GM23248 (cell line): ENCODE results near the gene PHIP. TPM values are rescaled to one million over a fixed set of nuclear protein-coding genes. Genes with fewer than 3 reads are reported as not detected.

ENCODE experiments used
- DNase-seq: peaks from one replicate; pipeline ENCODE4 v3.0.0-alpha.2; 2015
- H2AFZ ChIP-seq: fragments of 200-600 bp; sonication (generic); 2 replicates; pipeline ENCODE4 v1.6.1; 2016; ENCODE audit warnings: antibody characterized with exemption
- H3F3A ChIP-seq: fragments of 200-600 bp; sonication (generic); 2 replicates; pipeline ENCODE4 v1.6.1; 2016; ENCODE audit warnings: mild to moderate bottlenecking, antibody characterized with exemption, mixed run types; ENCODE audit not compliant: insufficient read depth
- H3K27ac ChIP-seq: fragments of 200-600 bp; sonication (generic); 2 replicates; pipeline ENCODE4 v1.5.1; 2016; ENCODE audit warnings: mild to moderate bottlenecking
- H3K27me3 ChIP-seq: fragments of 200-600 bp; sonication (generic); replicated peaks from 2 replicates; pipeline ENCODE4 v1.6.1; 2016; ENCODE audit warnings: mild to moderate bottlenecking; ENCODE audit not compliant: insufficient read depth
- H3K36me3 ChIP-seq: fragments of 200-600 bp; sonication (generic); 2 replicates; pipeline ENCODE4 v1.6.1; 2016; ENCODE audit warnings: low read depth, mild to moderate bottlenecking
- H3K4me1 ChIP-seq: fragments of 200-600 bp; sonication (generic); 2 replicates; pipeline ENCODE4 v1.6.1; 2016; ENCODE audit warnings: mild to moderate bottlenecking; ENCODE audit not compliant: insufficient read depth
- H3K4me2 ChIP-seq: fragments of 200-600 bp; sonication (generic); one replicate; pipeline ENCODE4 v1.6.1; 2016; ENCODE audit warnings: mild to moderate bottlenecking; ENCODE audit not compliant: unreplicated experiment
- H3K4me3 ChIP-seq: fragments of 200-600 bp; sonication (generic); 2 replicates; pipeline ENCODE4 v1.5.1; 2016; ENCODE audit warnings: mild to moderate bottlenecking
- H3K79me2 ChIP-seq: fragments of 200-600 bp; sonication (generic); 2 replicates; pipeline ENCODE4 v1.6.1; 2016; ENCODE audit warnings: mild to moderate bottlenecking; ENCODE audit not compliant: insufficient read depth
- H3K9ac ChIP-seq: fragments of 200-600 bp; sonication (generic); 2 replicates; pipeline ENCODE4 v1.6.1; 2016; ENCODE audit warnings: mild to moderate bottlenecking
- H3K9me2 ChIP-seq: fragments of 200-600 bp; sonication (generic); 2 replicates; pipeline ENCODE4 v1.6.1; 2016; ENCODE audit warnings: mixed run types, mild to moderate bottlenecking, moderate library complexity; ENCODE audit not compliant: insufficient read depth
- H3K9me3 ChIP-seq: fragments of 200-600 bp; sonication (generic); one replicate; pipeline ENCODE4 v1.6.1; 2017; ENCODE audit warnings: low read depth
- H4K20me1 ChIP-seq: fragments of 200-600 bp; sonication (generic); 2 replicates; pipeline ENCODE4 v1.6.0; 2016; ENCODE audit not compliant: insufficient read depth
- EZH2 ChIP-seq: fragments of 200-600 bp; sonication (generic); IDR thresholded peaks from 2 replicates; pipeline ENCODE4 v1.6.1; 2018; ENCODE audit warnings: antibody characterized with exemption, mild to moderate bottlenecking; ENCODE audit not compliant: insufficient read depth, poor library complexity, severe bottlenecking
- EZH2phosphoT487 ChIP-seq: fragments of 200-600 bp; sonication (generic); IDR thresholded peaks from 2 replicates; pipeline ENCODE4 v1.6.1; 2018; ENCODE audit warnings: antibody characterized with exemption, moderate library complexity, mild to moderate bottlenecking, low read depth; ENCODE audit not compliant: insufficient read depth
- WGBS, 2 experiments: methylation state at CpG; one replicate each; pipeline ENCODE4 v1.1.6; 2015 to 2017; ENCODE audit warnings: low lambda C conversion rate in 2 of 2, low coverage in 1 of 2; ENCODE audit errors: missing lambda C conversion rate in 2 of 2; 5-methylcytosine and 5-hydroxymethylcytosine counted together
- in situ Hi-C: fragments of 300-500 bp; cut with MboI; formaldehyde crosslinking; loops from 2 replicates; pipeline ENCODE4 v1.15.0; 2020
- polyA plus RNA-seq: library from polyadenylated mRNA; unstranded; fragments of >200 nt; fragmentation: Nextera tagmentation; extraction: Ambion mirVana; gene quantifications from 2 replicates; pipeline ENCODE4 v1.2.1, GENCODE V29; 2016
- total RNA-seq: library from RNA; depleted of rRNA; stranded (reverse); fragments of >200 nt; shearing (Covaris generic); gene quantifications from 2 replicates; pipeline ENCODE4 v1.2.3, GENCODE V29; 2014

Gene PHIP
- total and polyA plus RNA-seq, 2 experiments from 2014 or later, result 9.0 to 14.5 TPM

DNA sequence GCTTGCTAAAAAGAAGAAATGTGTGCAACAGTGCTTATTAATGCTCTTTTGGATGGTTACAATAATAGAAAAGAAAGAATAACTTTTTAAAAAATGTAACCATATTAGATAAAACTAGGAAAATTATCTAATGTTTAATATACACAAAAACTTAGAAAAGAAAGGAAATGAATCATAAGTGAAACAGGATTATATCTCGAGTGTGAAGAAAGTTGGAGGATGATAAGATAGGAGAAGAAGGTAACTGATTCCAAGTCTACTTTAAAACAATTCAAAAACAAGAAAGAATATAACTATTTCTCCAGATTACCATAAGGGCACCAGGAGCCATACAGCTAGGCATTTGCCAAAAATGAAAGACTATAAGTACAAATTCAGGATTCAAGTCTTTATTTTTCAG lies 73.0 kb downstream of the PHIP start:
- 35 to 41% methylated on average over 1 of the region's 1 CpG for WGBS, 2 experiments
- peak overlapping the region; percentile 42 for H3K4me2 ChIP-seq
- no peak for TF ChIP-seq EZH2phosphoT487
- no peak for TF ChIP-seq EZH2
- no peak overlapping the region for H3K4me3 ChIP-seq
- no peak overlapping the region for H3K9ac ChIP-seq
- H3K36me3 ChIP-seq, result peaks cover 23% of the 10 kb centered on the region
- peaks cover 19% of the 10 kb centered on the region for H3K4me1 ChIP-seq
- H3K27me3 ChIP-seq, result no peaks in the 10 kb centered on the region
- DNase-seq, result peak; percentile 1
- H3K9me3 ChIP-seq, result no peaks in the 10 kb centered on the region
- in situ Hi-C loops, result no loop called here
- no peaks in the 10 kb centered on the region for H3F3A ChIP-seq
- peaks cover 4% of the 10 kb centered on the region; the same call in 1 of the 2 replicates for H3K79me2 ChIP-seq
- H4K20me1 ChIP-seq, result no peaks in the 10 kb centered on the region
- no peaks in the 10 kb centered on the region for H3K9me2 ChIP-seq
- H2AFZ ChIP-seq, result 0 out of 2 replicates have a peak overlapping the region, but pooled peaks have one; percentile 12
- H3K27ac ChIP-seq, result no peak overlapping the region

DNA sequence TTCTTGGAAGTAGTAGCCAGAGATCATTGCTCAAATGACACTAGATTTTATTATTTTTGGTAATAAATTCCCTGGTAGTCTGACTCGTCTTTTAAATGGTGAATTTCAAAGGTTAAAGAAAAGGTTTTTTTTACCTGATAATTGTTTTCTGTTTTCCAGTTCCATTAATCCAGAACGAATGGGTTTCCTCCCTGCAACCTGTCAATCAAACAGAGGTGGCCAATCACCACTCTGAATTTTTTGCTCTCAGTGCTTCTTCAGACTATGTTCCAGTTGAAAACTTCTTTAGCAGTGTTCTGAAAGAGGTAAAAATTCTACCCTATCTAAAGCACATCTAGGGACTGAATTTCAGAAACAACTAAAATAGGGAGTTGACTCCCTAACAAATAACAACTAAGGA lies 73.8 kb downstream of the PHIP start:
- H3K27ac ChIP-seq, result no peak overlapping the region
- no peak for DNase-seq

DNA sequence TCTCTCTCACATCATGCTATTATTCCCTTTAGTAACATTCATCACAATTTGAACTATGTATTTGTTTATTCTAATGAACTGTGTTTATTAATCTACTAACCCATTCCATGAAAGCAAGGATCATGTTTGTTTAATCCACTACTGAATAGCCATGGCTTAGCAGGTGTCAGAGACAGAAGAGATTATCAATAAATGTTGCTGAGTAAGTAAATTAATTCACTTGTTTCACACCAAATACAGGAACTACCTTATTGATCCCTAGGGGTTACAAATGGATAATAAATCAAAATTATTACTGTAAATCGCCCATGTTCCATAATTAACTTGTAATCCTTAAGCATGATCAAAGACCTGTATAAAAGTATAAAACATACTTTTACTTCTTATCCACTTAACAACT lies 76.6 kb downstream of the PHIP start:
- peaks cover 24% of the 10 kb centered on the region for H3K4me1 ChIP-seq
- TF ChIP-seq EZH2 (no peak), EZH2phosphoT487 (no peak)
- H3K36me3 ChIP-seq, result peaks cover 38% of the 10 kb centered on the region
- no peaks in the 10 kb centered on the region for H3K9me3 ChIP-seq
- no peak overlapping the region for H3K4me2 ChIP-seq
- H2AFZ ChIP-seq, result no peak overlapping the region
- no peak overlapping the region for H3K4me3 ChIP-seq
- 95% methylated on average over 1 of the region's 1 CpG for WGBS, 2 experiments
- H3K27me3 ChIP-seq, result no peaks in the 10 kb centered on the region
- H3K9me2 ChIP-seq, result no peaks in the 10 kb centered on the region
- in situ Hi-C loops, result no loop called here
- no peak overlapping the region for H3K9ac ChIP-seq
- H4K20me1 ChIP-seq, result no peaks in the 10 kb centered on the region
- H3K27ac ChIP-seq, result no peak overlapping the region
- DNase-seq, result no peak
- H3F3A ChIP-seq, result no peaks in the 10 kb centered on the region
- no peaks in the 10 kb centered on the region for H3K79me2 ChIP-seq

More for the DNA sequence above, 73.8 kb downstream of the PHIP start:
- H3K4me1 ChIP-seq, result peaks cover 24% of the 10 kb centered on the region
- no peaks in the 10 kb centered on the region for H3F3A ChIP-seq
- in situ Hi-C loops, result no loop called here
- no peak overlapping the region for H2AFZ ChIP-seq
- H3K4me3 ChIP-seq, result no peak overlapping the region
- no peaks in the 10 kb centered on the region for H3K27me3 ChIP-seq
- no peaks in the 10 kb centered on the region for H3K9me2 ChIP-seq
- 94 to 99% methylated on average over 2 of the region's 2 CpGs for WGBS, 2 experiments
- no peaks in the 10 kb centered on the region for H3K9me3 ChIP-seq
- TF ChIP-seq EZH2phosphoT487 (no peak), EZH2 (no peak)
- peaks cover 4% of the 10 kb centered on the region; the same call in 1 of the 2 replicates for H3K79me2 ChIP-seq
- H4K20me1 ChIP-seq, result no peaks in the 10 kb centered on the region
- H3K4me2 ChIP-seq, result no peak overlapping the region
- H3K36me3 ChIP-seq, result peaks cover 23% of the 10 kb centered on the region
- no peak overlapping the region for H3K9ac ChIP-seq

DNA sequence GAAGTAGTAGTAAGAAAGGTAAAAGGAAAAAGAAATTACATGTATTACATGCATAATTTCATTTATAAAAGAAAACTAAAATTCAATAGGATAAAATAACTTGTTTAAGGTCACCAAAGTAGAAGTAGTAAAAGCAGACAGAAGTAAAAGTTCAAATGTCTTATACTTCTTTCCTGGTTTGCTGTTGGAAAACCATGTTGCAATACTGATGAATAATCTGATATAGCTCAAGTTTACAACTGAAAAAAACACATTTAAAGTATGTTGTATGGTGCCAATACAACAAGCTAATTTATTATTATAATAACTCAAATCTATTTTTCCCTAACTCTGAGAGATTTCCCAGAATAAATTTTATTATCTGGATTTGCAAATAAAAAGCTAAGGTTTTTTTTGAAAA lies 78.3 kb downstream of the PHIP start:
- Histone ChIP-seq H3K9me2 (no peaks in the 10 kb centered on the region), H3K27me3 (no peaks in the 10 kb centered on the region), H3K9me3 (no peaks in the 10 kb centered on the region), H3K27ac (no peak overlapping the region), H3K4me2 (no peak overlapping the region), H3K79me2 (no peaks in the 10 kb centered on the region), H2AFZ (no peak overlapping the region), H3K9ac (no peak overlapping the region), H3F3A (no peaks in the 10 kb centered on the region), H3K4me1 (peaks cover 8% of the 10 kb centered on the region), H3K36me3 (peaks cover 55% of the 10 kb centered on the region), H3K4me3 (no peak overlapping the region), H4K20me1 (no peaks in the 10 kb centered on the region)
- in situ Hi-C loops, result no loop called here
- no peak for TF ChIP-seq EZH2
- TF ChIP-seq EZH2phosphoT487, result no peak
- DNase-seq, result peak; percentile 40

DNA sequence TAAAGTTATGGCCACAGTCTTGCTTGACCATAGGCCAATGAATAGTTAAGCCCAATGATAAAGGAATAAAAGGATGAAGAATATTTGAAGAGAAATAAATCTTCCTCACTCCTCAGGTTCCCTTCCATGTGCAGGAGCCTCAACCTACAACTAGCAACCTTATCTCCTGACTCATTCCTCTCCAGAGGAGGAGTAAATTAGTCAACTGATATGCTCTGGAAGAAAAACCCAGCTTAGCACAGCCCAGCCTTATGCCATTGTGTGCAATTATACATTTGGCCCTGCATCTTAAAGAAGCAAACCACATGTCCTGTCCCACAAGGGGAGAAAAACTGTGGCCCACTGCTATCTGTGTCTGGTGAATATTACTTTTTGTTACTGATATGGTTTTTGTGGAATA lies 82.1 kb downstream of the PHIP start:
- no peak overlapping the region for H2AFZ ChIP-seq
- TF ChIP-seq EZH2phosphoT487 (no peak), EZH2 (no peak)
- no peaks in the 10 kb centered on the region for H3K9me3 ChIP-seq
- no peaks in the 10 kb centered on the region for H4K20me1 ChIP-seq
- H3K79me2 ChIP-seq, result no peaks in the 10 kb centered on the region
- peak; percentile 13 for DNase-seq
- no peak overlapping the region for H3K9ac ChIP-seq
- H3K4me1 ChIP-seq, result peaks cover 8% of the 10 kb centered on the region; the same call in 1 of the 2 replicates
- H3K27ac ChIP-seq, result no peak overlapping the region
- peaks cover 50% of the 10 kb centered on the region for H3K36me3 ChIP-seq
- H3K4me3 ChIP-seq, result no peak overlapping the region
- no peaks in the 10 kb centered on the region for H3K9me2 ChIP-seq
- no peak overlapping the region for H3K4me2 ChIP-seq
- H3F3A ChIP-seq, result no peaks in the 10 kb centered on the region
- H3K27me3 ChIP-seq, result no peaks in the 10 kb centered on the region
- in situ Hi-C loops, result no loop called here
